ENCODE results near the gene MAFB. TPM values are rescaled to one million over a fixed set of nuclear protein-coding genes. Genes with fewer than 3 reads are reported as not detected.

MAFB gene
- total and polyA plus RNA-seq, 7 donors = 5.4 to 43.3 (median 18.6) TPM

DNA sequence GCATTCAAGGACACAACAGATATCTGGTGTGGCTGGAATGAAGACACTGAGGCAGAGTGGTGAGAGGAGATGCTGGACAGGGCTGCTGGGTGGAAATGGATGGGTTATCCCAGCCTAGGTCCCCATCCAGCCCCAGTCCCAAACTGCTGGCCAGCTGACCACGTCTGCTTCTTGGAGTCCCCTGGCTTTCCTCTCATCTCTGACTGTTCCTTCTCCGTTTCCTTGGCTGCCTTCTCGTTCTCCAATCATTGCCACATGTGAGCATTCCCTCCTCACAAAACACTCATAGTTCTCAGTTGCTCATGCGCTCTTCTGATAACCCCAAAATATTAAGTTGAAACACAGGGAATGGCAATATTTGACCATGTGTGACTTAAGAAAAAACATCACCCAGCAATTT is 31.5 kb downstream of the MAFB start:
- no peak for TF ChIP-seq POLR2A (IDR thresholded peaks at IDR 0.05)
- no peak for TF ChIP-seq CTCF (IDR thresholded peaks at IDR 0.05)
- TF ChIP-seq EP300 (IDR thresholded peaks at IDR 0.05) = no peak
- TF ChIP-seq POLR2AphosphoS5 (IDR thresholded peaks at IDR 0.05) = no peak
- no peaks in the 10 kb centered on the region for H3K27me3 ChIP-seq
- H3K27ac ChIP-seq = no peak overlapping the region
- no peaks in the 10 kb centered on the region for H3K4me1 ChIP-seq
- intact Hi-C loops (cut with DNase I) = no loop called here
- no peaks in the 10 kb centered on the region for H3K36me3 ChIP-seq
- 79 to 83% methylated on average over 4 of the region's 4 CpGs for WGBS, 2 donors
- no peak for DNase-seq
- no peaks in the 10 kb centered on the region for H3K9me3 ChIP-seq
- no peak overlapping the region for H3K4me3 ChIP-seq

DNA sequence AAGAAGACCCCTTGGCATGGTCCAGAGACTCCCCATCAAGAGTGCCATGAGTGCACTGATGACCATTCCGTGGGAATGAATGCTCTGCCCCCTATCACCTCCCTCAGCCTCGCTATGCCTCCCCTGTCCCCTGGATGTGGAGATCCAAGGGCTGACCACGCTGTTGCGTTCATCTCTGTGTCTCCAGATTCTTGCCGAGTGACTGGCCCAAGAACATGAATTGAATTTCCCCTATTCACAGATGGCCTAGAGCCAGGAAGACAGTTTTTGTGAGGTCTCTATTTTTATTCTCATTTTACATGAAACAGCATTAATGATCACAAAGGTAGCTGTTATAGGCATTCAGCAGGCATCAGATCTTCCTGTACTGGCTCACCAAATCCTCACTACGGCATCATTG is 33.6 kb downstream of the MAFB start:
- TF ChIP-seq EP300 (IDR thresholded peaks at IDR 0.05) (no peak), CTCF (IDR thresholded peaks at IDR 0.05) (no peak), POLR2A (IDR thresholded peaks at IDR 0.05) (no peak), POLR2AphosphoS5 (IDR thresholded peaks at IDR 0.05) (no peak)
- intact Hi-C loops (cut with DNase I) = no loop called here
- no peaks in the 10 kb centered on the region for H3K27me3 ChIP-seq
- WGBS, 2 donors = 87 to 88% methylated on average over 6 of the region's 6 CpGs
- H3K4me3 ChIP-seq = no peak overlapping the region
- no peak for DNase-seq
- no peaks in the 10 kb centered on the region for H3K36me3 ChIP-seq
- no peaks in the 10 kb centered on the region for H3K4me1 ChIP-seq
- H3K9me3 ChIP-seq = no peaks in the 10 kb centered on the region
- H3K27ac ChIP-seq = no peak overlapping the region

DNA sequence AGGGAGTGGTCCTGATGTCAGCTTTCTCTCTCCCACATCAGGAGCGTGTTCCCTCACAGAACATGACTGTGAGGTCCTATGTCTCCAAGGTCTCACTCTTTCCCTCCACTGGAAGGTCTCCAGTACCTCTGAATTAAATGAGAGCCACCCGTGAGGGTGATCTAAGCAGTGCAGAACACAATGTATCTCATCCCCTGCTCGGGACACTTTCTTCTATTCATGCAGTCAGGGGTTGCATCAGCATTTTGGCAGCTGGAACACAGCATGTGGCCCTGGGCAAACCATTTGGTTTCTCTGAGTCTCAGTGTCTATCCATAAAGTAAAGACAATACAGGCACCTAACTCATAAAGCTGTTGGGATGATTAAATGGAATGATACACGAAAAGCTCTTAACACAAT is 34.2 kb downstream of the MAFB start:
- no peaks in the 10 kb centered on the region for H3K27me3 ChIP-seq
- H3K4me3 ChIP-seq = no peak overlapping the region
- no peak for DNase-seq
- intact Hi-C loops (cut with DNase I) = no loop called here
- no peaks in the 10 kb centered on the region for H3K36me3 ChIP-seq
- 79% methylated on average over 4 of the region's 4 CpGs for WGBS, 2 donors
- no peaks in the 10 kb centered on the region for H3K9me3 ChIP-seq
- TF ChIP-seq POLR2AphosphoS5 (IDR thresholded peaks at IDR 0.05) (peak in 1 of 4 donors; percentile 24), EP300 (IDR thresholded peaks at IDR 0.05) (no peak)
- no peaks in the 10 kb centered on the region for H3K4me1 ChIP-seq
- no peak overlapping the region for H3K27ac ChIP-seq

DNA sequence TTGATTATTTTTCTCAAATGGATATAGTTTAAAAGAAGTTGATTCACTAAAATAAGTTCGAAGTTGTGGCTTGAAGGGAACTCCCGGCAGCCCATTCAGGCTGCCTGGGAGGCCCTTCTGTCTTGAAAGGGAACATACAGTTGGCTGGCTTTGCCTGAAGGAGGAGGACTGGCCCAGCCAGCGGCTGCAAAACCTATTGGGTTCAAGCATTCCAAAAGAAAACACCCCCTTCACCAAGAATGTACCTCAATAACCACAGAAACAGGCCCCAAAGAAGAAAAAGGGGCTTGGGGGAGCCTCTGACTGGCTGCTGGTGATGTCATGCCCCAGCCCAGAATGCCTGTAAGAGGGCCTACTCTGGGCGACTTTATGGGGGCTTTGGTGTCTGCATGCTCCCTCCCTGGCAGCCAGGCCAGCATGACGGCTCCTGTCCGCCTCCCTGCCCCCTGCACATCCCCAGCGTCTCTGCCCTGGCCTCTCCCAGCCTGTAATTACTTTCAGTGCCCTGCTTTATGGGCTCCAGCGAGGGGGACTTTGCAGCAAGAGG is 36.5 kb downstream of the MAFB start:
- Histone ChIP-seq H3K4me3 (no peak overlapping the region), H3K27ac (no peak overlapping the region), H3K27me3 (peaks cover 0 to under 1% (median 0%) of the 10 kb centered on the region in 3 donors), H3K4me1 (no peaks in the 10 kb centered on the region), H3K36me3 (no peaks in the 10 kb centered on the region), H3K9me3 (no peaks in the 10 kb centered on the region)
- DNase-seq = no peak
- TF ChIP-seq CTCF (IDR thresholded peaks at IDR 0.05) = no peak
- TF ChIP-seq POLR2A (IDR thresholded peaks at IDR 0.05) = no peak
- no peak for TF ChIP-seq EP300 (IDR thresholded peaks at IDR 0.05)
- no peak for TF ChIP-seq POLR2AphosphoS5 (IDR thresholded peaks at IDR 0.05)
- 79 to 82% methylated on average over 8 of the region's 8 CpGs for WGBS, 2 donors
- intact Hi-C loops (cut with DNase I) = no loop called here

- Histone ChIP-seq H3K36me3 (no peaks in the 10 kb centered on the region), H3K4me1 (no peaks in the 10 kb centered on the region), H3K27ac (no peak overlapping the region), H3K4me3 (no peak overlapping the region), H3K27me3 (peaks cover 0 to 14% (median 0%) of the 10 kb centered on the region in 3 donors), H3K9me3 (no peaks in the 10 kb centered on the region)
- intact Hi-C loops (cut with DNase I) = no loop called here
- no peak for DNase-seq
- no peak for TF ChIP-seq POLR2AphosphoS5 (IDR thresholded peaks at IDR 0.05)
- no peak for TF ChIP-seq CTCF (IDR thresholded peaks at IDR 0.05)
- WGBS, 2 donors = 66 to 75% methylated on average over 2 of the region's 2 CpGs
These were observed 37.9 kb downstream of the MAFB start for GRCh38 chr20:40651151-40651550.
